Measurements from ENCODE around the gene CCDC102A.

Gene CCDC102A

DNA sequence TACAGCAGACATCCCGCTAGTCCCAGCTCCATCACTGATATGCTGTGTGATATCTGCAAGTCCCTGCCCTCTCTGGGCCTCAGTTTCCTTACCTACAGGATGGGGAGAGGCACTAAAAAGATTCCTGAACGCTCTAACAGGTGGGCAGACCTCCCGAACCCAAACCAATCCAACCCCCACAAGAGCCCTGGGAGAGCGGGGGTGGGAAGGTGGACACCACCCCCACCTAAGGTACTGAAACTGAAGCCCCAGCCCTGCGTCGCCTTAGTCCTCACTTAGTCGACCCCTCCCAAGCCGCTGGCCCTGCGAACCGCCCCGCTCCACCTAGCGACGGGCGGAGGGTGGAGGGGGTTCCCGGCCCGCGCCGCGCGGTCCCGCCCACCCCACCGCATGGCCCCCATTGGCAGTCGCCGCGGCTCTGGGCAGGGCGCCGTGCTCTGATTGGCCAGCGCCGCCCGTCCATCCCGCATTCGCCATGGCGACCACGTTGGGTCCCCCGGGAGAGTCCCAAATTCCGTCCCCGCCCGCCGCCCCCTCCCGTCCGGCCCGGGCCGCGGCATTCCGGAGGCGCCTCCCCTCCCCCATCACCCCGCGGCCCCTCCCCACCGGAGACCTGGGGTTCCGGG, 578 bp downstream of the CCDC102A start:
- DNase-seq, result peak; percentile 91

DNA sequence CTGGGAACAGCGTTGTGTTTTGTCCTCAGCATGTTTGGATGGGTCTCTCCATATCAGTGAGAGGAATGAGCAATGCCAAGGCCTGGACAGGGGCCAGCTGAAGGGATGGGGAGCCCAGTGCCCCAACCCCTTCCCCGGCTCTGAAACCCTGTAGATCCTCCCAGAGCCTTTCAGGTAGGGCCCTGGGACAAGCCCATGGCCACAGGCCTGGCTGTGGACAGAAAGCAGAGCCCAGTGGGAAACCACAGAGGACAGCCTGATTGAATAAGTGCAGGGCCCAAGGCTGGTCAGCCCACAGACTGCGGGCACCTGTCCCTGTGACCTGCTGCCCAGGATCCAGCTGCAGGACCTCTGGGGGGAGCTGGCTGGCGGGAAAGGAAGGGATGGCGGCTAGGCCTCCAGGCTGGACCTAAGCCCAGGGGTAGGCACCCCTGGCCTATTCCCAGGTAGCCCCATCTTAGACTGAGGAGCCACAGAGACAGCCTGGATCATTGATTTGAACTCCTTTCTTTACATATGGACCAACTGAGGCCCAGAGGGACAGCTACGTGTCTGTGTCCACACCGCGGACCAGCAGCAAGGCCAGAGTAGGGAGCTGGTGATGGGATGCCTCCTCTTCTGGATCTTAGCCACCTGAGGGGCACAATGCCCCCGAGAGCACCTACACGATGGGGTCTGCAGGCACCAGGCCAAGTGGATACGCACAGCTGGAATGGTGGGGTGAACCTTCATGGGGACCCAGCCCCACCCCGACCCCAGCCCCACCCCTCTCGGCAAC, 1.3 kb downstream of the CCDC102A start:
- DNase-seq, result no peak

GRCh38 chr16:57534337-57534880, 2.0 kb downstream of the CCDC102A start:
- no peak for DNase-seq

DNA sequence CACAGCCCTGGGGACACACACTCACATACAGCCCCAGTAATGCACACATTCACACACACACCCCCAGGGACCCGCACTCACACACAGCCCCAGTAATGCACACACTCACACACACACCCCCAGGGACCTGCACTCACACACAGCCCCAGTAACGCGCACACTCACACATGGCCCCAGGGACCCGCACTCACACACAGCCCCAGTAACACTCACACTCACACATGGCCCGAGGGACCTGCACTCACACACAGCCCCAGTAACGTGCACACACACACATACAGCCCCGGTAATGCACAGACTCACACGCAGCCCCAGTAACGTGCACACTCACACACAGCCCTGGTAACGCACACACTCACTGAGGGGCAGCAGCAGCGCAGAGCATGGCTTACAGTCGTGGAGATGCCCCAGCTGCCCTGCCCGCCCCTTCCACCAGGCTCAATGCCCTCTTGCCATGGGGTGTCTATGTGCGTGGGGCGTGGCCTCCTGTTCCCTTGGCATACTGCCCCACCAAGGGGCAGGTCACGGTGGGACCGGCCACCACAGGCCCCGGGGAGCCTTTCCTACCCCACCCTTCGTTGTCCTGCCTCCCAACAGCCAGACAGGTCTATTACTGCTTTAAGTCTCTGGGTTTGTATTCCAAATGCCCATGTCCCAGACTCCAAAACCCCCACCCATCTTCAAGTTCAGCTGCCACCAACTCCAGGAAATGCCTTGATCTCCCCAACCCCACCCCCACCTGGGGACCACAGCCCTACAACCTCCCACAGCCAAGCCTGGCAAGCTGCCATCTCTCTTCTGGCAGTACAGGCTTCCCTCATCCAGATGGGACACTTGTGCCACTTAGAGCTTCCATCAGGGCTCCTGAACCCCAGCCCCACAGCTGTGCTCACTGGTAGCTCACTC, 2.7 kb downstream of the CCDC102A start:
- DNase-seq, result no peak

- no peak for DNase-seq
These were observed 4.1 kb downstream of the CCDC102A start for GRCh38 chr16:57532266-57532625.

- DNase-seq, result no peak
These were observed 4.6 kb downstream of the CCDC102A start for GRCh38 chr16:57531635-57532265.

- no peak for DNase-seq
These were observed 5.2 kb downstream of the CCDC102A start for GRCh38 chr16:57531253-57531575.

DNA sequence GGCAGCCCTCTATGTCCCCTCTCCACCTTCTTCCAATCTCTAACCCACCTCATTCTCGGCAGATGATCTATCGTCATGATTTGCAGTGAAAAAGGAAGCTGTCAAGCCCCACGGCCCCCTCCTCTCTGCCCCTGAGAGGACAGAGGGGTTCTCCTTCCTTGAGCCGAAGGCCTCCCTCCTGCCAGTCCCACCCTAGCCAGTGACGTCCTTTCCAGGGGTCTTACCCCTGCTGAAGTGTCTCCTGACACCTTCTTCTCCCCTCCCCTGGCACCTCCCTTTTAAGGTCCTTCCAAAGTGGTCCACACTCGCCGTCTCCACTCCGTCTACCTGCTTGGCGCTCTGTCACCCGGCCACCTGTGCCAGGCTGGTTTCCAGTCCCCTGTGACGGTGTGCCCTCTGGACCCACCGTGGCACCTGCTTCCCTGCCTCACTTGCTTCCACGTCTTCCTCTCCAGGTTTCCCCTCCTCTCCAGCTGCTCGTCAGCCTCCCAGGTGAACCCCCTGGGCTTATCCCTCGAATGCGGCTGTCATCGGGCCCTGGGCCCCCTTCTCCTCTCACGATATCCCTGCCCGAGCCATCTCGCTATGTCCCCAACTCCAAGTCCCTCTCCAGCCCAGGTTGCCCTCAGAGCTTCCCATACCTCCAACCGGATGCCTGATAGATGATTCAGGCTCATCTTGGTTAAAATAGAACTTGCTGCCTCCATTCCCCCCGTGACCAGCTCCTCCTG, 5.7 kb downstream of the CCDC102A start:
- DNase-seq, result no peak

DNA sequence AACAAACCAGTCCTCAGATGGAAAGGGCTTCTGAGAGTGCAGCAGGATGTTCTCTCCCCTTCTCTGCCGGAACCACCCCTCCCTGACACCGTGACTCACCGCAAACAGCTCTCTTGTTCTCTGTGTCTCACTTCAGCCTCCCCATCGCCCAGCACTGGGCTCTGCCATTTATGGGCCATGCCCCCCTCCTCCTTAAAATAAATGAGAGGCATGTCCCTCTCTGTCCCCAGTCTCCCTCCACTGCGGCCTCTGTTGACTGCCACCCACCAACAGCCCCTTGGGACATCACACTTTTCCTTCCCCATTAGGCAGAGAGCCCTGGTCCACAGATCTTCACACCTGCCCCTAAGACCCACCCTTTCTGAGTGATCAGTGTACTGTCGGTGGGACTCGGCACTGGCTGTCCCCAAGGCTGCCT, 6.3 kb downstream of the CCDC102A start:
- no peak for DNase-seq

DNA sequence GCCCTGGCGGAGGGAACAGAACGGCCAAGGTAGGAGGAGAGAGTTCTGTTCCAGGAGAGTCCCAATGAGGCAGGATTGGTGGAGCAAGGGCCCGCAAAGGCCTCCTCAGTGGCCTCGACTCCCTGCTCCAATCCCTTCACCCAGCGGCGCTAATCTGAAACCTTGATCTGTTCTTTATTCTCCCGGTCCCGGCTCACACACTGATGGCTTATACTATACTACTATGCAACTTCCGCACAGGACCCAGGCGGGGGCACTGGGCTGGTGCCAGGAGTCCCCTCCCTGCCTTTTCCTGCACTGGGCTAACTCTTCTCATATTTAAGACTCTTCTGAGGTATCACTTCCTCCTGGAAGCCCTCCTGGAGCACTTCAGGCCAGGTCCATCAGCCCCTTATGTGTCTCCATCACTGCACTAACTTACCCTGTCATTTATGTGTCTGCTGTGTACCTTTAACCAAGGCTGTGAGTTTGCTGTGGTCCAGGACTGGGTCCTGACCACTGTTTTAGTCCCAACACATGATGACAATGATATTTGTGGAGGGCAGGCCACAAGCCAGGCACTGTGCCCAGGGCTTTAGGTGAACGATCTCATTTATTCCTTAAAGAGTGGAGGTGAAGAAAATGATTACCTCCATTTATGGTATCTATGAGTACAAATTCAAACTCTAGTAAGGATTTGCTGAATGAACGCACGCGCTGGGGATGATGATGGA, 6.8 kb downstream of the CCDC102A start:
- no peak for DNase-seq

- no peak for DNase-seq
These were observed 7.6 kb downstream of the CCDC102A start for GRCh38 chr16:57528499-57529390.

DNA sequence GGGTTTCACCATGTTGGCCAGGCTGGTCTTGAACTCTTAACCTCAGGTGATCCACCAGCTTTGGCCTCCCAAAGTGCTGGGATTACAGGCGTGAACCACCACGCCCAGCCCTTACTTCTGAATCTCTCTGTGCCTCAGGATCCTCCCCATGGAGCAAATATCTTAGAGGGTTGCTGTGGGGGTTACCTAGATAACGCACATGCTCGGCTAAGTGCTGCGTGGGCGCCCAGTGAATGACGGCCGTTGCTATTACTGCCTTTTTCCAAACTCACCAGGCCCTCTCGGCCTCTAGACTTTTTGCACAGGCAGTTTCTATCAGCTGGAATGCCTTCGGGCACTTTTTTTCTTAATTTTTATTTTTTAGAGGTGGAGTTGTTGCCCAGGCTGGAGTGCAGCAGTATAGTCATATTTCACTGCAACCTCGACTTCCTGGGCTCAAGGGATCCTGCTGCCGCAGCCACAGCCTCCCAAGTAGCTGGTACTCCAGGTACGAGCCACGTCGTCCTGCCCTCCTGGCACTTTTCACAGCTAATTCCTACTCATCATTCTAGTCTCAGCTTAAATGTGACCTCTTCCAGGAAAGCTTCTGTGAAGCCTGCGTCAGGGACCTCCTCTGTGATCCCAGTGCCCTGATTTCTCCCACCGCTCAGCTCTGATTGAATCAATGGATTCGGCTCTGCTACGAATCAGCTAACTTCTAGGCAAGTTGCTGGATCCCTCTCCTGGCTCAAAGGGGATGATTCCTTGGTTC, 8.6 kb downstream of the CCDC102A start:
- no peak for DNase-seq

- DNase-seq, result no peak
These were observed 9.3 kb downstream of the CCDC102A start for GRCh38 chr16:57527027-57527426.

DNA sequence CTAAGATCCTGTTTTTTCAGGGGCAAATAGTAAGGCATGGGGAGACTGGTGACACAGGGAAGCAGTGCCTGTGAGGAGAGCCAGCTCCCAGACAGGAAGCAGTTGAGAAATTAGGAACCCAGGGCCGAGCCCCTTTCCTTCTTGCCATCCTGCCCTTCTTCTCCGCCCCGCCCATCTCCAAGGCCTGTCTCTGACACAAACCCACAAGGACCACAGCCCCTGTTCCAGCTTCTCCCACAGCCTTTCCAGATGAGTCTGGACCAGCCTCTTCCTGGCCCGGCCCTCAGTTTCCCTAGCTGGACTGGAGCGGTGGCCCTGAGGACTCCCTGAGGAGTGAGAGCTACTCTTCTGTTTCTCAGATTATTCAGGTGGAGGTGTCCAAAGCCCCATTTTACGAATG, 9.9 kb downstream of the CCDC102A start:
- no peak for DNase-seq

- DNase-seq, result no peak
These were observed 10.6 kb downstream of the CCDC102A start for GRCh38 chr16:57525761-57526160.

DNA sequence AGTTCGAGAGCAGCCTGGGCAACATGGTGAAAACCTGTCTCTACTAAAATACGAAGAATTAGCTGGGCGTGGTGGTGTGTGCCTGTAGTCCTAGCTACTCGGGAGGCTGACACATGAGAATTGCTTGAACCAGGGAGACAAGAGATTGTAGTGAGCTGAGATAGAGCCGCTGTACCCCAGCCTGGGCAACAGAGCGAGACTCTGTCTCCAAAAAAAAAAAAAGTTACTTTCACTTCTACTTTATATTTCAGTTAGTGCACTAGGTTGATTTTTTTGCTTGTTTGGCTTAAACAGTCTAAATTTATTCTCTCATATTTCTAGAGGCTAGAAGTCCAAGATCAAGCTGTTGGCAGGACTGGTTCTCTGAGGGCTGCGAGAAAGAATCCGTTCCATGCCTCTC, 13.4 kb downstream of the CCDC102A start:
- no peak for DNase-seq

- peak; percentile 91 for DNase-seq
These were observed 16.5 kb downstream of the CCDC102A start for GRCh38 chr16:57519796-57520360.

- no peak for DNase-seq
These were observed 17.4 kb downstream of the CCDC102A start for GRCh38 chr16:57518922-57519321.

- no peak for DNase-seq
These were observed 17.9 kb downstream of the CCDC102A start for GRCh38 chr16:57518520-57518919.

All from eye (tissue), 1 donor.